ENCODE data around the gene NAA30.
A peak's percentile ranks its signal among the peaks of the same experiment; 100 is the strongest.

The NAA30 gene

GRCh38 chr14:57420033-57420432 lies 29.6 kb downstream of the NAA30 start:
- no peaks in the 10 kb centered on the region for H3K9me3 ChIP-seq (ENCODE audit: control insufficient read depth, insufficient read depth, low read depth, low read length)
- TF ChIP-seq ZNF341 (tag by site-specific recombination; IDR thresholded peaks at IDR 0.05; ENCODE audit: low read depth) (no peak), GLIS1 (tag by site-specific recombination; IDR thresholded peaks at IDR 0.05) (no peak), ZNF513 (tag by site-specific recombination; IDR thresholded peaks at IDR 0.05) (no peak), ZNF623 (tag by site-specific recombination; IDR thresholded peaks at IDR 0.05) (no peak), ZNF391 (tag by site-specific recombination; IDR thresholded peaks at IDR 0.05; ENCODE audit: borderline replicate concordance, low read depth) (no peak), ZNF555 (tag by site-specific recombination; conservative IDR thresholded peaks at IDR 0.05) (no peak), OSR2 (tag by site-specific recombination; IDR thresholded peaks at IDR 0.05) (no peak), RBAK (tag by site-specific recombination; IDR thresholded peaks at IDR 0.05) (no peak), FEZF1 (tag by site-specific recombination; IDR thresholded peaks at IDR 0.05) (peak; percentile 60), CTCF (tag by site-specific recombination; IDR thresholded peaks at IDR 0.05) (no peak), ZNF19 (tag by site-specific recombination; IDR thresholded peaks at IDR 0.05; ENCODE audit: low read depth) (no peak), ZXDB (tag by site-specific recombination; IDR thresholded peaks at IDR 0.05) (peak; percentile 35; the same call in 1 of the 2 replicates), GLI2 (tag by site-specific recombination; IDR thresholded peaks at IDR 0.05; ENCODE audit: borderline replicate concordance, low read depth) (no peak), ZNF510 (tag by site-specific recombination; IDR thresholded peaks at IDR 0.05; ENCODE audit: insufficient replicate concordance) (no peak), HOXD13 (CRISPR knock-in tag; IDR thresholded peaks at IDR 0.05; ENCODE audit: borderline replicate concordance) (no peak), ZNF596 (tag by site-specific recombination; IDR thresholded peaks at IDR 0.05) (no peak), PRDM6 (tag by site-specific recombination; IDR thresholded peaks at IDR 0.05) (peak; percentile 80), OVOL3 (tag by site-specific recombination; IDR thresholded peaks at IDR 0.05) (no peak), ZNF280C (tag by site-specific recombination; IDR thresholded peaks at IDR 0.05) (no peak), ZNF544 (tag by site-specific recombination; IDR thresholded peaks at IDR 0.05) (no peak), KLF9 (tag by site-specific recombination; IDR thresholded peaks at IDR 0.05; ENCODE audit: low read depth) (no peak), ZNF146 (tag by site-specific recombination; IDR thresholded peaks at IDR 0.05) (no peak), ZNF549 (tag by site-specific recombination; IDR thresholded peaks at IDR 0.05) (no peak), ZNF776 (tag by site-specific recombination; IDR thresholded peaks at IDR 0.05; ENCODE audit: borderline replicate concordance) (no peak)
- peaks cover 14% of the 10 kb centered on the region for H3K4me1 ChIP-seq (ENCODE audit: control insufficient read depth, insufficient read depth, low read length)
- H3K36me3 ChIP-seq (ENCODE audit: control insufficient read depth in 2 of 2, insufficient read depth in 1 of 2, low read length in 2 of 2) = no peaks in the 10 kb centered on the region
- ChIA-PET POLR2A (no interaction called here), CTCF (no interaction called here)
- H3K27ac ChIP-seq (ENCODE audit: extremely low read depth, low read depth, low read length) = no peak overlapping the region
- no peak overlapping the region for H3K4me3 ChIP-seq (ENCODE audit: low read depth, low read length)
